Kidney glomerular epithelial cell (primary cell): ENCODE measurements around the gene ARHGAP20.
"Not testable (repeated sequence)": the region's sequence is repeated elsewhere in the genome, so short reads cannot be mapped to it uniquely, and the experiment has no call there.

Source experiments
- DNase-seq: peaks from one replicate; lab custom pipeline; 2025; lab: John Stamatoyannopoulos, UW

ARHGAP20 gene

GRCh38 chr11:110715541-110715940 is 3.3 kb upstream of the ARHGAP20 start:
- peak; percentile 33 for DNase-seq

DNA sequence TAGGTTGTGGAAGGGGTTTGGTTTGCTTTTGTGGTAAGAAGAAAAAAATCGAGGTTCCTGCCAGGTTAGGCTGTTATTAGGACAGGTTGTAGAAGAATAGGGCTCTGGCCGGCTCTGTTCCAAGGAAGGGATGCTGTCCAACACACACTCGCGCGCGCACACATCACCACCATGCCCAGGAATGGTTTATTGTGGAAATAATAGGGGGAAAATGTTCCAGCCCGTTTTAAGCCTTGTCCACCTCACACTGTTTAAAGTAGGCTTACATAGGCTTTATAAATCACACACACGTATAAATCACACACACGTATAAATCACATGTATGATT is 1.2 kb upstream of the ARHGAP20 start:
- DNase-seq, result no peak

- DNase-seq, result peak; percentile 12
These were observed 617 bp upstream of the ARHGAP20 start for GRCh38 chr11:110712659-110713448.

DNA sequence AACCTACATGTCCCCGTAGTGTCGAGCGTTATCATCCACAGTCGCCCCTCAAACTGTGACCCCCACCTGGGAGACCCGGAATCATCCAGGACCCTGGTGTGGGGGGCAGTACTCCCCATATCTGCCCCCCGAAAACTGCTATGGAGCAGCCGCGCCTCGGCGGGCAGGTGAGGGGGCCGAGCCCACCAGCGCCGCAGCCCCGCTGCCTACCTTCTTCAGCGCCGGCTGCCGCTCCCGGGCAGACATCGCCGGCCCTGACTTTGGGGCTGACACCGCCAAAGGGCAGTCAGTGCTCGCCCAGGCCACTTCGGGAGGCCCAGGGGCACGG is 825 bp downstream of the ARHGAP20 start:
- DNase-seq, result no peak

GRCh38 chr11:110710628-110711381 is 1.4 kb downstream of the ARHGAP20 start:
- DNase-seq, result peak; percentile 12

GRCh38 chr11:110704210-110704864 is 7.9 kb downstream of the ARHGAP20 start:
- no peak for DNase-seq

DNA sequence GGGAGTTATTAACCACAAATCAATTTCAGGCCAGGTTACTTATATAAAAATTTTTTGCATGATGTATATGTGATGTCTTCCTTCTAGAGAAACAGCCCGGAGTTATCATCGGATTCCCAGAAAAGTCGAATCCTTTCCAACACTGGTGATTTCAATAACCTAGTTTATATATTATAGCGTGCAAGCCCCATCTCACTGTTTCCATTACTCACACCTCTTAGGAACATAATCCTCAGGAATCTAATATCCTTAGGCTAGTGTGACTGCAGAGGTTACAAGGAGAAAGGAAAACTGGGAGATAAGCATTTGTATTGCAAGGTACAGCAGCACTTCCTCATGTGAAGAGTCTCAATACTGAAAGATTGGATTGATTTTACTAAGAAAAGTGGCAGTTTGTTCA is 20.3 kb downstream of the ARHGAP20 start:
- DNase-seq, result no peak

GRCh38 chr11:110689306-110689705 is 22.9 kb downstream of the ARHGAP20 start:
- no peak for DNase-seq

DNA sequence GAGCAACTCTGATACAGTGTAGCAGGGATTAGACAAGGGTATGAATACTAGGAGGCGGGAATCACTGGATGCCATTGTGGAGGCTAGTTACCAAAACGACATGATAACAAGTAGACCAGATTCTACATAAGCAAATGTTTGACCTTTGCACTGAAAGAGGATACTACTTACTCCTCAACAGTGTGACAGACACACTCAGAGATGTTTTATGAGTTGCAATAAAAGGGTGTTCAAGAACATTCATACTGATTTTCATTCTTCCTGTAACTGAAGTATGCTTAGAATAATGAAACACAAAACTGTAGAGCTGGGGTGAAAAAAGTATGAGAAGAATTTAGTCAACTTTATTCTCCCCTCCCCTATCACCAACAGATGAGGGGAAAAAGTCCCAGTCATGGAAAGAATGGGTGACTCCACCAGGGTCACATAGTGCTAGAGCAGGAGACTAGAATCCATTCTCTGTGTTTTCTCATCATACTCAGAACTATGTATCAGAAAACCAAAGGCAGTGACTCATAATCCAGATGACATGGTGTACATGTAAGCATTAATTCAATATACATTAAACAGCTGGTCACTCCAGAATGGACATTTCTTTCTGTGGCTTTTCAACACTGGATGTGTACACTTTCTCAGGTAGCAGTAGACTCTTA is 32.8 kb downstream of the ARHGAP20 start:
- DNase-seq, result no peak

DNA sequence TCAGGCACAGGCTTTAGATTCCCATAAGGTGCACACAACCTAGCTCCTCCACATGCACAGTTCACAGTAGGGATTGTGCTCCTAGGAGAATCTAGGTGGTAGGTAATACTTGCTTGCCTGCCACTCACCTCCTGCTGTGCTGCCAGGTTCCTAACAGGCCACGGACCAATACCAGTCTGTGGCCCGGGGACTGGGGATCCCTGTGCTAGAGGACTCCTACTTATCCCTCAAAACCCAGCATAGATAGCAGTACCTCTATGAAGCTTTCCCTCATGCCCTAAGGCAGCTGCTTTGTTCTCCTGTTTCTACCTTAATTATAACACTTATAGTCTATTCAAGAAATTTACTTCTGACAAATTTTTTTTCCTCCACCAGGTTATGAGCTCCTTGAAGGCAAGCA is 36.7 kb downstream of the ARHGAP20 start:
- DNase-seq, result no peak

GRCh38 chr11:110665689-110666465 is 46.4 kb downstream of the ARHGAP20 start:
- no peak for DNase-seq

DNA sequence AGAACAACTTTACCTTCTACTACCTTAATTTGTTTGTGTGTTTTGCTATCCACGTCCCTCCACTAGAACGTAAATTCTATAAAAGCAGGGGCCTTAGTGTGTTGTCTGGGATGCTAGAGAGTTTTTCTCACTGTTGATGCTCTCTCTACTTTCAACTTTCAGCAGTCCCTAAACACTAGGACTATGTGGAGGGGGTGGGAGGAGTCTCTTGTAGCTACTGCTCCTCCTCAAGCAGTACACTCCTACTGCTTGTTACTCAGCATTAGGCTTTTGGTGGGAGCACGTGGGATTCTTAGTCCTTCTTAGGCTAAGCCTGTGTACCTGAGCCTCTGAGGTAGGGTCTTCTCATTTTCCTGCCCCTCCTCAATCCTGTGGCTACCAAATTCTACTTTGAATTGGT is 56.3 kb downstream of the ARHGAP20 start:
- no peak for DNase-seq

DNA sequence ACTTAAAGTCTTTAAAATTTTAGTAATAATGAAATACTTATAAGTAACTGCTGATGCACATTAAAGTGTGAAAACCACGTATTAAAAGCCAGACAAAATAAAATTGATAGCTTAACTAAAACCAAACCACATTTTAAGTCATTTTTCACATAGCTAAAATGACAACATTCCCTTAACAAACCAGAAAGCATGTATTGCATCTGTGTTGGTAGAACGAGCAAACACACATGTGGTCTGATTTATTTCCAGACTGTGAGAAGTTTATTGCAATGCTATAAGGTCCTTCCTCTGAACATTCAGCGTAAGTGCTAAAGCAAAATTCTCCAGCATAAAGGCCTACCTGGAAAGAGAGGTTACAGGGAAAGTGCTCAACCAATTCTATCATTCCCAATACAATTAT is 57.8 kb downstream of the ARHGAP20 start:
- DNase-seq, result no peak

GRCh38 chr11:110645253-110645652 is 67.0 kb downstream of the ARHGAP20 start:
- no peak for DNase-seq

DNA sequence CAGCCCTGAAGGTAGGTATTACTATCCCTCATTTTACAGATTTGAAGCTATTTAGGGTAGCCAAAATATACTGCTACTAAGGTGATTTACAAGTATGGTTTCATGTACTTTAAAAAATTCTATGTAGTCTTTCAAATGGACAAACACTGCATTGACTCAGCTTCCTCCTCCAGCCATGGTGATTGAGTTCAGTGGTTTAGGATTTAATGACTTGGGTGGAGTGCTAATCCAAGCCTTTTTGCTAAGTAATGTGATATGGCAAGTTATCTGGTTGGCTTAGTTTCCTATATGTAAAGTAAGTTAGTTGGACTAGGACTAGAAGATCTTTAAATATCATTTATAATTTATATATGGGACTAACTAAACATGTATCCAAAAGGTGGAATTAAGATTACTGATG is 77.9 kb downstream of the ARHGAP20 start:
- no peak for DNase-seq

GRCh38 chr11:110631551-110631950 is 80.7 kb downstream of the ARHGAP20 start:
- DNase-seq, result no peak

DNA sequence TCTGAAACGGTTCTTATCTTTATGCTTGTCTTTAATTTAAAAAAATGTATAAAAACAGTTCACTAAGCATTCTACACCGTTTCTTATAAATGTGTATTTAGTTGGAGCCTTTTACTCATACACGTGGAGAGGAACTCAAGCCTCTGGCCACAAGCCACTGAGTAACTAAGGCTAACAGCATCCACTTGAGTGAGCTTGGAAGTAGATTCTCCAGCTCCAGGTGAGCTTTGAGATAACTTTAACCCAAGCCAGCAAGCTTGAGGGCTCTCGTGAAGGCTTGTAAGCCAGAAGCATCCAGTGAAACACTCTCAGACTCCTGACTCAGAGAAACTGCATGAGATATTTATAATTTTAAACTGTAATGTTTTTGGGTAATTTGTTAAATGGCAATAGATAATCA is 82.6 kb downstream of the ARHGAP20 start:
- DNase-seq, result no peak

DNA sequence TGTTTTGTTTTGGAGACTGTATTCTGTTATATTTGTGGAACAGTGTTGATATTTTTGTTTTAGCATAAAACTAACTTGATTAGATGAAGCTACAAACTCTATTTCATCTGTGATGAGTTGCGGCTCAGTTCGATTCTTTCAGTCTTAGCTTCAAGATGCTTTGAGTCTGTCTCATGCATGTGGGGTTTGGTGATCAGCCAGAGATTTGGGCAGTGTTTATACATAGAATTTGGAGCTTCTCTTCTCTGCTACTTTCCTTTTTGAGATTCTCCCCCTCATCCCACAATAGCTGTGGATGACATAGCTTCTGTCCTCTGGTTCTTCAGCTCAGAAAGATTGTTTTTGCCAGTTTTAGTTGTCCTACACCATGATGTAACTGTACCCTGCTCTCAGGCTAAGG is 90.4 kb downstream of the ARHGAP20 start:
- no peak for DNase-seq

GRCh38 chr11:110619366-110619765 is 92.9 kb downstream of the ARHGAP20 start:
- not testable (repeated sequence) for DNase-seq

- no peak for DNase-seq
These were observed 98.2 kb downstream of the ARHGAP20 start for GRCh38 chr11:110614031-110614430.

- DNase-seq, result no peak
These were observed 98.9 kb downstream of the ARHGAP20 start for GRCh38 chr11:110613197-110613918.
